HEK293 (cell line): Measurements from ENCODE around the gene TECTA.

ENCODE experiments used
- CTCF ChIP-seq: fragments of 450-650 bp; formaldehyde crosslinking; IDR thresholded peaks from 2 replicates; pipeline ENCODE4 v1.5.1; 2016; ENCODE audit warnings: missing biosample characterization, missing genetic modification characterization
- SP2 ChIP-seq: fragments of 450-650 bp; formaldehyde crosslinking; IDR thresholded peaks from 2 replicates; pipeline ENCODE4 v1.5.1; 2016; ENCODE audit warnings: missing biosample characterization, missing genetic modification characterization
- YY1 ChIP-seq: fragments of 450-650 bp; formaldehyde crosslinking; IDR thresholded peaks from 2 replicates; pipeline ENCODE4 v1.5.1; 2018; ENCODE audit warnings: missing biosample characterization, missing genetic modification characterization
- ZBTB21 ChIP-seq: fragments of 450-650 bp; formaldehyde crosslinking; IDR thresholded peaks from 2 replicates; pipeline ENCODE4 v1.5.1; 2017; ENCODE audit warnings: missing biosample characterization, missing genetic modification characterization
- ZNF114 ChIP-seq: fragments of 450-650 bp; formaldehyde crosslinking; IDR thresholded peaks from 2 replicates; pipeline ENCODE4 v1.5.0; 2017; ENCODE audit warnings: missing biosample characterization, missing genetic modification characterization
- ZNF133 ChIP-seq: fragments of 450-650 bp; formaldehyde crosslinking; IDR thresholded peaks from 2 replicates; pipeline ENCODE4 v1.5.1; 2016; ENCODE audit warnings: missing biosample characterization, missing genetic modification characterization
- ZNF138 ChIP-seq: fragments of 450-650 bp; formaldehyde crosslinking; IDR thresholded peaks from 2 replicates; pipeline ENCODE4 v1.5.1; 2016; ENCODE audit warnings: missing biosample characterization, missing genetic modification characterization, borderline replicate concordance
- ZNF274 ChIP-seq, 2 experiments: fragments of 200-500 bp in 1 of 2; fragments of 450-650 bp in 1 of 2; sonication (Bioruptor generic) in 1 of 2; formaldehyde crosslinking in 1 of 2; IDR thresholded peaks; 2 replicates each; pipeline versions ENCODE4 v1.5.1 to v1.6.1; 2014 to 2016; ENCODE audit warnings: borderline replicate concordance in 1 of 2, inconsistent platforms in 1 of 2, low read length in 1 of 2, missing biosample characterization in 1 of 2, missing genetic modification characterization in 1 of 2
- ZNF501 ChIP-seq: fragments of 450-650 bp; formaldehyde crosslinking; IDR thresholded peaks from 2 replicates; pipeline ENCODE4 v1.5.1; 2016; ENCODE audit warnings: missing biosample characterization, missing genetic modification characterization
- TF ChIP-seq, protein P1 (sequence below): fragments of 450-650 bp; formaldehyde crosslinking; IDR thresholded peaks from 2 replicates; pipeline ENCODE4 v1.5.1; 2016; ENCODE audit warnings: missing biosample characterization, missing genetic modification characterization
- TF ChIP-seq, protein P2 (sequence below): fragments of 450-650 bp; formaldehyde crosslinking; IDR thresholded peaks from 2 replicates; pipeline ENCODE4 v1.5.1; 2016; ENCODE audit warnings: missing biosample characterization, missing genetic modification characterization

DNA sequence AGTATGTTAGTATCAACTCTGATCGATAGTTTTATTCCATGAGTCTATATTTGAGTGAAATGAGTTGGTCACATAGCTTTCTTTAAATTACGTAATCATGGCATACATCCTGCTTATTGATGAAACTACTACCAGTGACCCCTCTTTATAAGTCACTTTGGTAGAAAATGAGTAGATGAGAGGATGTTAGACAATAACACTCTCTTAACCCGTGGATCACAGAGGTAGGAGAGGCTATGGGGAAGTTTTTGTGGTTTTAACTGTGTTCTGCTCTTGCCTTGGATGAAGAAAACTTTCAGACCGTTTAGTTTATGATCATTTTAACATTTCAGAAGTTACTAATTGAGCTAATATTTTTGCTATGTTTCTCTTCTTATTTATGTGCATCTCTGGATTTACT lies 43.1 kb upstream of the TECTA start:
- TF ChIP-seq CTCF (tag by site-specific recombination) (no peak), YY1 (tag by site-specific recombination) (no peak), ZNF133 (tag by site-specific recombination) (no peak), ZNF138 (tag by site-specific recombination) (no peak), ZNF501 (tag by site-specific recombination) (no peak), ZBTB21 (tag by site-specific recombination) (no peak), ZNF114 (tag by site-specific recombination) (no peak), SP2 (tag by site-specific recombination) (no peak), ZNF274 (IDR thresholded peaks at IDR 0.05; ENCODE audit: low read length) (no peak), ZNF274 (tag by site-specific recombination; IDR thresholded peaks at IDR 0.05; ENCODE audit: borderline replicate concordance) (no peak)
- TF ChIP-seq, protein P1, sequence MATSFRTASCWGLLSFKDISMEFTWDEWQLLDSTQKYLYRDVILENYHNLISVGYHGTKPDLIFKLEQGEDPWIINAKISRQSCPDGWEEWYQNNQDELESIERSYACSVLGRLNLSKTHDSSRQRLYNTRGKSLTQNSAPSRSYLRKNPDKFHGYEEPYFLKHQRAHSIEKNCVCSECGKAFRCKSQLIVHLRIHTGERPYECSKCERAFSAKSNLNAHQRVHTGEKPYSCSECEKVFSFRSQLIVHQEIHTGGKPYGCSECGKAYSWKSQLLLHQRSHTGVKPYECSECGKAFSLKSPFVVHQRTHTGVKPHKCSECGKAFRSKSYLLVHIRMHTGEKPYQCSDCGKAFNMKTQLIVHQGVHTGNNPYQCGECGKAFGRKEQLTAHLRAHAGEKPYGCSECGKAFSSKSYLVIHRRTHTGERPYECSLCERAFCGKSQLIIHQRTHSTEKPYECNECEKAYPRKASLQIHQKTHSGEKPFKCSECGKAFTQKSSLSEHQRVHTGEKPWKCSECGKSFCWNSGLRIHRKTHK: no peak
- TF ChIP-seq, protein P2, sequence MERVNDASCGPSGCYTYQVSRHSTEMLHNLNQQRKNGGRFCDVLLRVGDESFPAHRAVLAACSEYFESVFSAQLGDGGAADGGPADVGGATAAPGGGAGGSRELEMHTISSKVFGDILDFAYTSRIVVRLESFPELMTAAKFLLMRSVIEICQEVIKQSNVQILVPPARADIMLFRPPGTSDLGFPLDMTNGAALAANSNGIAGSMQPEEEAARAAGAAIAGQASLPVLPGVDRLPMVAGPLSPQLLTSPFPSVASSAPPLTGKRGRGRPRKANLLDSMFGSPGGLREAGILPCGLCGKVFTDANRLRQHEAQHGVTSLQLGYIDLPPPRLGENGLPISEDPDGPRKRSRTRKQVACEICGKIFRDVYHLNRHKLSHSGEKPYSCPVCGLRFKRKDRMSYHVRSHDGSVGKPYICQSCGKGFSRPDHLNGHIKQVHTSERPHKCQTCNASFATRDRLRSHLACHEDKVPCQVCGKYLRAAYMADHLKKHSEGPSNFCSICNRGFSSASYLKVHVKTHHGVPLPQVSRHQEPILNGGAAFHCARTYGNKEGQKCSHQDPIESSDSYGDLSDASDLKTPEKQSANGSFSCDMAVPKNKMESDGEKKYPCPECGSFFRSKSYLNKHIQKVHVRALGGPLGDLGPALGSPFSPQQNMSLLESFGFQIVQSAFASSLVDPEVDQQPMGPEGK (tag by site-specific recombination): no peak
